Smooth muscle cell (in vitro differentiated cells): ENCODE results near the gene IDUA. TPM values are rescaled to one million over a fixed set of nuclear protein-coding genes. Genes with fewer than 3 reads are reported as not detected.

ENCODE experiments used
- DNase-seq: peaks from one replicate; lab custom pipeline; 2025; ENCODE audit not compliant: unreplicated experiment; lab: John Stamatoyannopoulos, UW
- H2AFZ ChIP-seq: fragments of 200-600 bp; sonication (generic); 2 replicates; pipeline ENCODE4 v1.6.0; 2016; ENCODE audit warnings: antibody characterized with exemption, low read depth, mild to moderate bottlenecking
- H3F3A ChIP-seq: fragments of 200-600 bp; sonication (generic); 2 replicates; pipeline ENCODE4 v1.6.0; 2017; ENCODE audit warnings: antibody characterized with exemption, low read depth
- H3K27ac ChIP-seq: fragments of 200-600 bp; sonication (generic); 2 replicates; pipeline ENCODE4 v1.5.1; 2016; ENCODE audit warnings: low read depth, mild to moderate bottlenecking
- H3K27me3 ChIP-seq: fragments of 200-600 bp; sonication (generic); 2 replicates; pipeline ENCODE4 v1.6.1; 2016; ENCODE audit warnings: low read depth, mild to moderate bottlenecking
- H3K36me3 ChIP-seq: fragments of 200-600 bp; sonication (generic); 2 replicates; pipeline ENCODE4 v1.5.1; 2016; ENCODE audit warnings: low read depth
- H3K4me1 ChIP-seq: fragments of 200-600 bp; sonication (generic); 2 replicates; pipeline ENCODE4 v1.5.1; 2016; ENCODE audit warnings: low read depth
- H3K4me2 ChIP-seq: fragments of 200-600 bp; sonication (generic); 2 replicates; pipeline ENCODE4 v1.6.0; 2016; ENCODE audit warnings: mild to moderate bottlenecking
- H3K4me3 ChIP-seq: fragments of 200-600 bp; sonication (generic); 2 replicates; pipeline ENCODE4 v1.5.1; 2016; ENCODE audit warnings: mild to moderate bottlenecking
- H3K79me2 ChIP-seq: fragments of 200-600 bp; sonication (generic); 2 replicates; pipeline ENCODE4 v1.6.0; 2016; ENCODE audit warnings: low read depth, mild to moderate bottlenecking
- H3K9ac ChIP-seq: fragments of 200-600 bp; sonication (generic); 2 replicates; pipeline ENCODE4 v1.6.0; 2016; ENCODE audit warnings: low read depth
- H3K9me3 ChIP-seq: fragments of 200-600 bp; sonication (generic); replicated peaks from 2 replicates; pipeline ENCODE4 v1.5.1; 2016; ENCODE audit warnings: low read depth
- H4K20me1 ChIP-seq: fragments of 200-600 bp; sonication (generic); 2 replicates; pipeline ENCODE4 v1.6.0; 2016; ENCODE audit warnings: low read depth
- CTCF ChIP-seq: fragments of 200-600 bp; sonication (generic); IDR thresholded peaks from 2 replicates; pipeline ENCODE4 v1.5.1; 2017; ENCODE audit warnings: borderline replicate concordance, mild to moderate bottlenecking, antibody characterized with exemption; ENCODE audit not compliant: insufficient read depth, poor library complexity, severe bottlenecking
- WGBS: methylation state at CpG from one replicate; pipeline ENCODE4 v1.1.7; 2016; ENCODE audit warnings: low lambda C conversion rate; 5-methylcytosine and 5-hydroxymethylcytosine counted together
- polyA plus RNA-seq: library from polyadenylated mRNA; unstranded; fragments of >200 nt; fragmentation: Nextera tagmentation; extraction: Ambion mirVana; gene quantifications from 2 replicates; pipeline ENCODE4 v1.2.1, GENCODE V29; 2016
- total RNA-seq: library from RNA; depleted of rRNA; stranded (reverse); fragments of >200 nt; gene quantifications from 2 replicates; pipeline ENCODE4 v1.2.3, GENCODE V29; 2014

The IDUA gene
- total and polyA plus RNA-seq, 2 experiments from 2014 or later, result 6.3 to 49.9 TPM

GRCh38 chr4:946517-947471 is 40.0 kb upstream of the IDUA start:
- H3K4me1 ChIP-seq, result no peaks in the 10 kb centered on the region
- no peak overlapping the region for H3K4me3 ChIP-seq
- no peaks in the 10 kb centered on the region for H3F3A ChIP-seq
- no peaks in the 10 kb centered on the region for H3K27me3 ChIP-seq
- H3K9ac ChIP-seq, result no peak overlapping the region
- H3K27ac ChIP-seq, result no peak overlapping the region
- H3K4me2 ChIP-seq, result no peak overlapping the region
- H3K36me3 ChIP-seq, result no peaks in the 10 kb centered on the region
- H4K20me1 ChIP-seq, result peaks cover 26% of the 10 kb centered on the region
- no peaks in the 10 kb centered on the region for H3K79me2 ChIP-seq
- H3K9me3 ChIP-seq, result no peaks in the 10 kb centered on the region
- WGBS, result 92% methylated on average over 37 of the region's 62 CpGs
- no peak for TF ChIP-seq CTCF
- no peak overlapping the region for H2AFZ ChIP-seq
- DNase-seq, result no peak

GRCh38 chr4:947491-947971 is 39.3 kb upstream of the IDUA start:
- no peak for DNase-seq
- Histone ChIP-seq H3K4me3 (no peak overlapping the region), H3K4me1 (no peaks in the 10 kb centered on the region), H3K9me3 (no peaks in the 10 kb centered on the region), H3K27ac (no peak overlapping the region), H2AFZ (no peak overlapping the region), H3K79me2 (no peaks in the 10 kb centered on the region), H4K20me1 (peaks cover 25% of the 10 kb centered on the region), H3F3A (no peaks in the 10 kb centered on the region), H3K36me3 (no peaks in the 10 kb centered on the region), H3K4me2 (no peak overlapping the region), H3K27me3 (no peaks in the 10 kb centered on the region), H3K9ac (no peak overlapping the region)
- TF ChIP-seq CTCF, result no peak
- WGBS, result 93% methylated on average over 19 of the region's 19 CpGs

- no peaks in the 10 kb centered on the region for H3K36me3 ChIP-seq
- no peak for DNase-seq
- TF ChIP-seq CTCF, result no peak
These were observed 38.5 kb upstream of the IDUA start for GRCh38 chr4:948101-948935.

More at GRCh38 chr4:948101-948935, 38.5 kb upstream of the IDUA start:
- Histone ChIP-seq H4K20me1 (peaks cover 25% of the 10 kb centered on the region), H3K9ac (no peak overlapping the region), H3K4me2 (no peak overlapping the region), H3K4me3 (no peak overlapping the region), H3K9me3 (no peaks in the 10 kb centered on the region), H2AFZ (no peak overlapping the region), H3K27ac (no peak overlapping the region), H3K79me2 (no peaks in the 10 kb centered on the region), H3K4me1 (no peaks in the 10 kb centered on the region), H3F3A (no peaks in the 10 kb centered on the region), H3K27me3 (no peaks in the 10 kb centered on the region)
- WGBS, result 88% methylated on average over 33 of the region's 33 CpGs
